Neural progenitor cell (in vitro differentiated cells): Measurements from ENCODE around the gene BRD3OS.

ENCODE experiments used
- EZH2phosphoT487 ChIP-seq: fragments of 200-600 bp; sonication (generic); IDR thresholded peaks from 2 replicates; pipeline ENCODE4 v1.6.1; 2017; ENCODE audit warnings: antibody characterized with exemption
- TF ChIP-seq, protein P1 (sequence below): fragments of 200-600 bp; sonication (generic); IDR thresholded peaks from 2 replicates; pipeline ENCODE4 v1.5.1; 2017; ENCODE audit warnings: antibody characterized with exemption, mild to moderate bottlenecking

DNA sequence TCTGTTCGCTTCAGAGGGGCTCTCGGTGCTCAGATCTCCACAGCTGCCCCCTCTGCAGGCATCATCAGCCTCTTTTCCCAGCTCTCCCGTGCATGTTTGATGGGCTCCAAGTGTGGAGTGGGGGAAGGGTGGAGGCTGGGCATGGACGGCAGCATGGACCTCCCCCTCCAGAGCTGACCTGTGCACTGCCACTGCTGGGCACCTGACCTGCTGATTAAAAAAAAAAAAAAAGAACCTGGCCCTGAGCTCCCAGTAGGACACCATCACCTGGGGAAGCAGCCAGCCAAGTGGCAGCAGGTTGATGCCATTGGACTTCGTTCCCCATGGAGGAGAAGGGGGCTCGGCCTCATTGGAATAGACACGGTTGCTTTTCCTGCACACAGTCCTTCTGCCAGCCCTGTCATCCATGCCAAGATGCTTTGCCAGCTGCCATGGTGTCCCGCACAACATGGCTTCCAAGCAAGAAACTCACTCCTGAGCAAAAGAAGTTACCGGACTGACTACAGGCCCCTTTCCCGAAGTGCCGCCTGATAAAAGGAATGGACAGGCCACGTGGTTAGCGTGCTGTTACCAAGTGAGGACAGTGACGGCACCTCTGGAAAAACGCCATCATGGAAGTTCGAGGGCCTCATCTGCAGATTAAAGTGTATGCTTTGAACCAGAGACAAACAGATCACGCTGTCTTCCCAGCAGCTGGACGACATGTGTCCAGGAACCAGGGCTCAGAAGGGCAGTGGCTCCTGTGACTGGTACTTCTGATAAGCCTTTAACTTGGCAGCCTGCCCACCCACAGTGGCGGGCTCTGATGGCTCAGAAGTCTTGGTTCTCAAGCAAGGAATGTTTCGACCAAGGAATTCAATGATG lies 14.7 kb upstream of the BRD3OS start:
- no peak for TF ChIP-seq EZH2phosphoT487
- TF ChIP-seq, protein P1, sequence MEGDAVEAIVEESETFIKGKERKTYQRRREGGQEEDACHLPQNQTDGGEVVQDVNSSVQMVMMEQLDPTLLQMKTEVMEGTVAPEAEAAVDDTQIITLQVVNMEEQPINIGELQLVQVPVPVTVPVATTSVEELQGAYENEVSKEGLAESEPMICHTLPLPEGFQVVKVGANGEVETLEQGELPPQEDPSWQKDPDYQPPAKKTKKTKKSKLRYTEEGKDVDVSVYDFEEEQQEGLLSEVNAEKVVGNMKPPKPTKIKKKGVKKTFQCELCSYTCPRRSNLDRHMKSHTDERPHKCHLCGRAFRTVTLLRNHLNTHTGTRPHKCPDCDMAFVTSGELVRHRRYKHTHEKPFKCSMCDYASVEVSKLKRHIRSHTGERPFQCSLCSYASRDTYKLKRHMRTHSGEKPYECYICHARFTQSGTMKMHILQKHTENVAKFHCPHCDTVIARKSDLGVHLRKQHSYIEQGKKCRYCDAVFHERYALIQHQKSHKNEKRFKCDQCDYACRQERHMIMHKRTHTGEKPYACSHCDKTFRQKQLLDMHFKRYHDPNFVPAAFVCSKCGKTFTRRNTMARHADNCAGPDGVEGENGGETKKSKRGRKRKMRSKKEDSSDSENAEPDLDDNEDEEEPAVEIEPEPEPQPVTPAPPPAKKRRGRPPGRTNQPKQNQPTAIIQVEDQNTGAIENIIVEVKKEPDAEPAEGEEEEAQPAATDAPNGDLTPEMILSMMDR = no peak
